ENCODE measurements around the gene P2RX1. TPM values are rescaled to one million over a fixed set of nuclear protein-coding genes. Genes with fewer than 3 reads are reported as not detected.

The P2RX1 gene
- total and polyA plus RNA-seq, 2 donors (not counting 1 experiment from before 2014, with no cell fraction given), result 25.7 to 84.7 TPM

DNA sequence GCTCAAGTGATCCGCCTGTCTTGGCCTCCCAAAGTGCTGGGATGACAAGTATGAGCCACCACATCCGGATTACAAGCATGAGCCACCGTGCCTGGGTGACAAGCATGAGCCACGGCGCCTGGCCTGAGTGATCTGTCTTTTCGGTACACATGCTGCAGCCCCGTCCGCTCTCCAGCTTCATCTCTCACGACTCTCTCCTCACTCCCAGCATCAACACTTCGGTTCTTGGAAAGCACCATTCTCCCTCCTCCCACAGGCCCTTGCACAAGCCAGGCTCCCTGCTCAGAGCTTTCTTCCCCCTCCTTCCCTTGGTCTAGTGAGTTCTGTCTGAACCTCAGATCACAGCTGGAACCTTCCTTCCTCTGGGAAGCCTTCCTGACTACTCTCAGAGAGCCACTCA lies 63.7 kb downstream of the P2RX1 start:
- no peak overlapping the region for H3K27ac Mint-ChIP-seq
- POLR2A ChIA-PET, result no interaction called here
- 92% methylated on average over 10 of the region's 10 CpGs for WGBS (ENCODE audit: insufficient coverage)

DNA sequence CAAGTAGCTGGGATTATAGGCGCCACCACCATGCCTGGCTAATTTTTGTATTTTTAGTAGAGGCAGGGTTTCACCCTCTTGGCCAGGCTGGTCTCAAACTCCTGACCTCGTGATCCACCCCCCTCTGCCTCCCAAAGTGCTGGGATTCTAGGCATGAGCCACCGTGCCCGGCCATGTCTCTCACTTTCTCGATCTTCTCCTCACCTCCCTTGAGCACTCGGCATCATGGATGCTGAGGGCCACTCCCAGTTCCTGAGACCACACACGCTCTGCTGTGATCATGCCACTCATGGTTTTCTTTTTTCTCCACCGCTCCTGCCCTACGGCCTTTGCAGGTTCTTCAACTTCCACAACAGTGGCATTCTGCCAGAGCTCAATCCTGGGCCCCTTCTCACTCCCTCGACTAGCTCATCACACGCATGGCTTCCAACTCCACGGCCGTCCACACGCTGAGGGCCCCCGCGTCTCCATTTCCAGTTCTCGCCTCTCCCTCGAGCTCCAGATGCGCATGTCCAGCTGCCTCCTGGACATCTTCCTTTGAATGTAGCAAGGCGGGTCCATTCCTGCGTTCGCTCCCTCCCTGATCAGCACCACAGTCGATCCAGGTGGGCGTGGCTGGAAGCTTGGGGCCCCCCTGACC lies 64.7 kb downstream of the P2RX1 start:
- Histone ChIP-seq H3K4me3 (ENCODE audit: control extremely low read depth in 1 of 5, extremely low read depth in 1 of 5, insufficient read depth in 1 of 5, low read depth in 2 of 5, low read length in 4 of 5) (no peak overlapping the region), H3K27me3 (replicated peaks in 1 of 4; ENCODE audit: control extremely low read depth in 1 of 4, control insufficient read depth in 3 of 4, insufficient read depth in 4 of 4, low read length in 3 of 4) (no peaks in the 10 kb centered on the region), H3K36me3 (replicated peaks in 1 of 2; ENCODE audit: control extremely low read depth in 1 of 2, control insufficient read depth in 1 of 2, extremely low read depth in 1 of 2, insufficient read depth in 2 of 2, low read length in 1 of 2) (no peaks in the 10 kb centered on the region), H4K20me1 (ENCODE audit: control insufficient read depth, insufficient read depth, low read length, poor library complexity, severe bottlenecking) (no peaks in the 10 kb centered on the region), H3K4me1 (ENCODE audit: control insufficient read depth in 2 of 2, insufficient read depth in 2 of 2, low read length in 2 of 2) (peaks cover under 1% of the 10 kb centered on the region in 2 donors), H3K9ac (ENCODE audit: low read length) (no peak overlapping the region), H3K9me3 (ENCODE audit: control extremely low read depth in 1 of 3, control insufficient read depth in 2 of 3, insufficient read depth in 1 of 3, low read length in 2 of 3) (no peaks in the 10 kb centered on the region), H3K79me2 (ENCODE audit: control insufficient read depth, insufficient read depth, low read length) (no peaks in the 10 kb centered on the region), H3K27ac (ENCODE audit: low read length in 2 of 2) (no peak overlapping the region), H3K4me2 (replicated peaks; ENCODE audit: low read depth, low read length, poor library complexity, severe bottlenecking) (no peak overlapping the region), H2AFZ (ENCODE audit: insufficient read depth, low read depth, low read length, poor library complexity, severe bottlenecking) (no peak overlapping the region)
- ATAC-seq (ENCODE audit: low read depth), result no peak
- TF ChIP-seq, protein P1, sequence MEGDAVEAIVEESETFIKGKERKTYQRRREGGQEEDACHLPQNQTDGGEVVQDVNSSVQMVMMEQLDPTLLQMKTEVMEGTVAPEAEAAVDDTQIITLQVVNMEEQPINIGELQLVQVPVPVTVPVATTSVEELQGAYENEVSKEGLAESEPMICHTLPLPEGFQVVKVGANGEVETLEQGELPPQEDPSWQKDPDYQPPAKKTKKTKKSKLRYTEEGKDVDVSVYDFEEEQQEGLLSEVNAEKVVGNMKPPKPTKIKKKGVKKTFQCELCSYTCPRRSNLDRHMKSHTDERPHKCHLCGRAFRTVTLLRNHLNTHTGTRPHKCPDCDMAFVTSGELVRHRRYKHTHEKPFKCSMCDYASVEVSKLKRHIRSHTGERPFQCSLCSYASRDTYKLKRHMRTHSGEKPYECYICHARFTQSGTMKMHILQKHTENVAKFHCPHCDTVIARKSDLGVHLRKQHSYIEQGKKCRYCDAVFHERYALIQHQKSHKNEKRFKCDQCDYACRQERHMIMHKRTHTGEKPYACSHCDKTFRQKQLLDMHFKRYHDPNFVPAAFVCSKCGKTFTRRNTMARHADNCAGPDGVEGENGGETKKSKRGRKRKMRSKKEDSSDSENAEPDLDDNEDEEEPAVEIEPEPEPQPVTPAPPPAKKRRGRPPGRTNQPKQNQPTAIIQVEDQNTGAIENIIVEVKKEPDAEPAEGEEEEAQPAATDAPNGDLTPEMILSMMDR (IDR thresholded peaks at IDR 0.05), result no peak
- TF ChIP-seq EZH2 (IDR thresholded peaks at IDR 0.05; ENCODE audit: borderline replicate concordance, insufficient read depth, low read depth, low read length, poor library complexity, severe bottlenecking), result no peak
- 93% methylated on average over 24 of the region's 24 CpGs for WGBS (ENCODE audit: insufficient coverage)
- no peaks in the 10 kb centered on the region for H3K4me1 Mint-ChIP-seq
- intact Hi-C loops (cut with micrococcal nuclease), result no loop called here
- ChIA-PET CTCF (interaction anchor here (1.2 to 1.3 kb wide), 2 partner anchors 12 to 24 kb away, joined by 3 to 4 read pairs; no protein-coding TSS in a partner anchor), POLR2A (no interaction called here)
- DNase-seq, result no peak
- no peak overlapping the region for H3K4me3 Mint-ChIP-seq
- H3K9me3 Mint-ChIP-seq (ENCODE audit: insufficient read depth), result no peaks in the 10 kb centered on the region
- H3K27me3 Mint-ChIP-seq, result peaks cover 10% of the 10 kb centered on the region
- no peak overlapping the region for H3K27ac Mint-ChIP-seq

More for the DNA sequence above, 63.7 kb downstream of the P2RX1 start:
- Histone ChIP-seq H3K79me2 (ENCODE audit: control insufficient read depth, insufficient read depth, low read length) (no peaks in the 10 kb centered on the region), H4K20me1 (ENCODE audit: control insufficient read depth, insufficient read depth, low read length, poor library complexity, severe bottlenecking) (no peaks in the 10 kb centered on the region), H3K9ac (ENCODE audit: low read length) (no peak overlapping the region), H3K36me3 (replicated peaks in 1 of 2; ENCODE audit: control extremely low read depth in 1 of 2, control insufficient read depth in 1 of 2, extremely low read depth in 1 of 2, insufficient read depth in 2 of 2, low read length in 1 of 2) (no peaks in the 10 kb centered on the region), H3K4me2 (replicated peaks; ENCODE audit: low read depth, low read length, poor library complexity, severe bottlenecking) (no peak overlapping the region), H3K27ac (ENCODE audit: low read length in 2 of 2) (no peak overlapping the region), H3K4me1 (ENCODE audit: control insufficient read depth in 2 of 2, insufficient read depth in 2 of 2, low read length in 2 of 2) (no peaks in the 10 kb centered on the region), H2AFZ (ENCODE audit: insufficient read depth, low read depth, low read length, poor library complexity, severe bottlenecking) (no peak overlapping the region), H3K4me3 (ENCODE audit: control extremely low read depth in 1 of 5, extremely low read depth in 1 of 5, insufficient read depth in 1 of 5, low read depth in 2 of 5, low read length in 4 of 5) (no peak overlapping the region), H3K9me3 (ENCODE audit: control extremely low read depth in 1 of 3, control insufficient read depth in 2 of 3, insufficient read depth in 1 of 3, low read length in 2 of 3) (no peaks in the 10 kb centered on the region), H3K27me3 (replicated peaks in 1 of 4; ENCODE audit: control extremely low read depth in 1 of 4, control insufficient read depth in 3 of 4, insufficient read depth in 4 of 4, low read length in 3 of 4) (no peaks in the 10 kb centered on the region)
- CTCF ChIA-PET, result interaction anchor here (1.3 kb wide), 1 partner anchor 11 kb away, joined by 3 read pairs; no protein-coding TSS in a partner anchor
- no peak overlapping the region for H3K4me3 Mint-ChIP-seq
- DNase-seq (no peak), ATAC-seq (ENCODE audit: low read depth) (no peak)
- TF ChIP-seq EZH2 (IDR thresholded peaks at IDR 0.05; ENCODE audit: borderline replicate concordance, insufficient read depth, low read depth, low read length, poor library complexity, severe bottlenecking), result no peak
- TF ChIP-seq, protein P1 (IDR thresholded peaks at IDR 0.05), result no peak
- no peaks in the 10 kb centered on the region for H3K9me3 Mint-ChIP-seq (ENCODE audit: insufficient read depth)
- intact Hi-C loops (cut with micrococcal nuclease), result no loop called here
- H3K27me3 Mint-ChIP-seq, result peaks cover 10% of the 10 kb centered on the region
- H3K4me1 Mint-ChIP-seq, result no peaks in the 10 kb centered on the region
